IPS-18c (cell line): ENCODE measurements around the gene REEP6.
"Not testable (repeated sequence)": the region's sequence is repeated elsewhere in the genome, so short reads cannot be mapped to it uniquely, and the experiment has no call there.

ENCODE experiments used
- H3K4me3 ChIP-seq: 2 replicates; pipeline ENCODE4 v1.7.0; 2013; ENCODE audit warnings: low read depth, mild to moderate bottlenecking, low read length, moderate library complexity; ENCODE audit not compliant: insufficient read depth
- H3K9me3 ChIP-seq: one replicate; pipeline ENCODE4 v1.6.1; 2013; ENCODE audit warnings: mild to moderate bottlenecking, low read length, moderate library complexity; ENCODE audit not compliant: control insufficient read depth, insufficient read depth

Gene REEP6

DNA sequence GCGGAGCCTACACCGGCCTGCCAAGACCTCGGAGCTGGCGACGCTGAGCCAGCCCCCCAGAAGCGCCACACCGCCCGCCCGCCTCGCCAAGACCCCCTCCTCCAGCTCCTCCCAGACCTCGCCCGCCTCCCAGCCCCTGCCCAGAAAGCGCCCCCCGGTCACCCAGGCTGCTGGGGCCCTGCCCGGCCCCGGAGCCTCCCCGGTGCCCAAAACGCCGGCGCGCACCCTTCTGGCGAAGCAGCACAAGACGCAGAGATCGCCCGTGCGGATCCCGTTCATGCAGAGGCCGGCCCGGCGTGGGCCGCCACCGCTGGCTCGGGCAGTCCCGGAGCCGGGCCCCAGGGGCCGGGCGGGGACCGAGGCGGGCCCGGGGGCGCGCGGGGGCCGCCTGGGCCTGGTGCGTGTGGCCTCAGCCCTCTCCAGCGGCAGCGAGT, 22.1 kb upstream of the REEP6 start:
- H3K4me3 ChIP-seq = no peak overlapping the region
- peaks cover 4% of the 10 kb centered on the region for H3K9me3 ChIP-seq

DNA sequence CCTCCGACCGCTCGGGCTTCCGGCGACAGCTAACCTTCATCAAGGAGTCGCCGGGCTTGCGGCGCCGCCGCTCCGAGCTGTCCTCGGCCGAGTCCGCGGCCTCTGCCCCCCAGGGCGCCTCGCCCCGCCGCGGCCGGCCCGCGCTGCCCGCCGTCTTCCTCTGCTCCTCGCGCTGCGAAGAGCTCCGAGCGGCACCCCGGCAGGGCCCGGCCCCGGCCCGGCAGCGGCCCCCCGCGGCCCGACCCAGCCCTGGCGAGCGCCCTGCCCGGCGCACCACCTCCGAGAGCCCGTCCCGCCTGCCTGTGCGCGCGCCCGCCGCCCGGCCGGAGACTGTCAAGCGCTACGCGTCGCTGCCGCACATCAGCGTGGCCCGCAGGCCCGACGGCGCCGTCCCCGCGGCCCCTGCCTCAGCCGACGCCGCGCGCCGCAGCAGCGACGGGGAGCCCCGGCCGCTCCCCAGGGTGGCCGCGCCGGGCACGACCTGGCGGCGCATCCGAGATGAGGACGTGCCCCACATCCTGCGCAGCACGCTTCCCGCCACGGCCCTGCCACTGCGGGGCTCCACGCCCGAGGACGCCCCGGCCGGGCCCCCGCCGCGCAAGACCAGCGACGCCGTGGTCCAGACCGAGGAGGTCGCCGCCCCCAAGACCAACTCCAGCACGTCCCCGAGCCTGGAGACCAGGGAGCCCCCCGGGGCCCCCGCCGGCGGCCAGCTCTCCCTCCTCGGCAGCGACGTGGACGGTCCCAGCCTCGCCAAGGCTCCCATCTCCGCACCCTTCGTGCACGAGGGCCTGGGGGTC, 21.5 kb upstream of the REEP6 start:
- no peak overlapping the region; the same call in 1 of the 2 replicates for H3K4me3 ChIP-seq
- H3K9me3 ChIP-seq = peaks cover 4% of the 10 kb centered on the region

DNA sequence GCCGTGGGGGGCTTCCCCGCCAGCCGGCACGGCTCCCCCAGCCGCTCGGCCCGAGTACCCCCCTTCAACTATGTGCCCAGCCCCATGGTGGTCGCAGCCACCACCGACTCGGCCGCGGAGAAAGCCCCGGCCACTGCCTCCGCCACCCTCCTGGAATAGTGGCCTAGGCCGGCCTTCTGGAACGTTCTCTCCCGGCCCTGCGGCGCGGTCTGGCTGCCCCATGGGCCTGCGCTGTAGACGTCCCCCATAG, 21.0 kb upstream of the REEP6 start:
- Histone ChIP-seq H3K9me3 (peaks cover 4% of the 10 kb centered on the region), H3K4me3 (peak overlapping the region; percentile 40; the same call in 1 of the 2 replicates)

DNA sequence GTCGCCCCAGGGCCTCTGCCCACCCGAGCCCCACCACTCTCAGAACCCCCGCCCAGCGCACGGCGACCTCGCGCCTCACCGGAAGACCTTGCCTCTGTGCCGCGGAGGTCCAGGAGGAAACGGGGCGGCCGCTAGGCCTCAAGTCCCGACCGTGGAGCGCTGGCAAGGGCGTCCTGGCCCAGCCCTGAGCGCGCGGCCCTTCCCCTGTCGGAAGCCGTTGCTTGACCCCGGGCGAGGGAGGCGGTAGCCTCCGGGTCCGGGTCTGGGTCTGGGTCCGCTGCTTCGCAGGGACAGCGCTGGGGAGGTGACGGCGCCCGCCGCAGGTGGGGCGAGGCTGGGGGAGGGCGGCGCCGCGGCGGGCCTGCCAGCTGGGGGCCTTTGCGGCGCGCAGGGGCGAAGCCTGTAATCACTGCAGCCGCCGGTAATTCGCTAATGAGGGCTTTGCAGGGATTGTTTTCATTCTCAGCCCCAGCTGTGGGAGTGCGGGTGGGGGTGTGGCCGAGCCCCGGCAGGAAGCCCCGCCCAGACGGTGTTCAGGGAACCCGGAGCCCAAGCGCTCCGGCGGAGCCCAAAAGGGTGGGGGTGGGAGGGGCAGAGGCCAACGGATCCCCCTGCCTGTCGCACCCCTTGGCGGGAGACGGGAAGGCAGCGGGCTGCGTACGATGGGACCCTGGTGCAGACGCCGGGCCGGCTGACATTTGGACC, 20.5 kb upstream of the REEP6 start:
- peaks cover 4% of the 10 kb centered on the region for H3K9me3 ChIP-seq
- peak overlapping the region; percentile 40 for H3K4me3 ChIP-seq

DNA sequence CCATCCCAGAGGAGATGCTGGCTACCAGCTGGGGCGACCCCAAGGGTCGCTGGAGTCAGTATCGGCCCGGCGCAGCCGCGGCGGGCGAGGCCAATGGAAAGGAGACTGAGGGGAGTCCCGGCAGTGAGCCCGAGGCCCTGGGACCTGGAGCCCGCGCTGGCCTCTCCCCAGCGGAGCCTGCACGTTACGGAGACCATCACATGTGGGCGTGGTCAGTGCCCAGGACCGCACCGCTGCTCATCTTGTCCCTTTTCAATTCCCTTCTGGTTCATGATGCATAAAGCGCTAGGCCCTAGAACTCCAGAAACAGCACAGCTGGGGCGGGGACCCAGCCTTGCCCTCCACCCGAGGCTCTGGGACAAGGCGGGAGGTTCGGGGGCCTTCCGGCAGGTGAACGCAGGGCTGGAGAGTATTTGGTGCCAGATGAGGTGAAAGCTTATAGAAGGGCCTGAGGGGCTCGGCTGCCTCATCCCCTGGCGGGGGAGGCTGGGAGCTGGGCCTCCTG, 19.9 kb upstream of the REEP6 start:
- Histone ChIP-seq H3K4me3 (peak overlapping the region; percentile 40), H3K9me3 (peaks cover 2% of the 10 kb centered on the region)

DNA sequence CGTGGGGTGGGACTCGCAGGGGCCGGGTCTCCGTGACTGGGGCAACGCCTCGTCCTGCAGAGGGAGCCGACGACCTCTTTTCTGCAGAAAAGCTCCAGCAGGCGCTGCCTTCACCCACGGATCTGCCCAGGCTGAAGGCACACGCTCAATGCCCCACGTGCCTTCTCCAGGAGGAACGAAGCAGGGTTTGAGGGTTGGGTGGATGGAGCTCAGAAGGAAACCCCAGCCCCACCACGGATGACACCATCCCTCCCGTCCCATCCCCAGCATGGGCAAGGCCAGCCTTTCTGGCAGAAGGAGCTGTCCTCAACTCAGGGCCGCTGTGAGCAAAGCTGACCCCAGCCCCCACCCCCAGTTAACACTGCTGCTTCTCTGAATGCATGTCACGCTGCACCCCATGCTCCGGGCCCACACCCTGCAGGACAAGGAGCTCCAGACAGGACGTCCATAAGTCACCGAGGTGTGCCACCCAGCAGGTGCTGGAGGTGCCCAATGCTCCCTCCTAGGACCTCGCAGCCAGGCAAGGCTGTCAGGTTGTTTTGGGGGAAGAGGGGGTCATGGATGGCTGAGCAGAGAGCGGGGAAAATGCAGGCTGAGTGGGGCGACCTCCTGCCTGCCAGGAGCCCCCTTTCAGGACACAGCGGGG, 19.3 kb upstream of the REEP6 start:
- Histone ChIP-seq H3K9me3 (no peaks in the 10 kb centered on the region), H3K4me3 (no peak overlapping the region)

DNA sequence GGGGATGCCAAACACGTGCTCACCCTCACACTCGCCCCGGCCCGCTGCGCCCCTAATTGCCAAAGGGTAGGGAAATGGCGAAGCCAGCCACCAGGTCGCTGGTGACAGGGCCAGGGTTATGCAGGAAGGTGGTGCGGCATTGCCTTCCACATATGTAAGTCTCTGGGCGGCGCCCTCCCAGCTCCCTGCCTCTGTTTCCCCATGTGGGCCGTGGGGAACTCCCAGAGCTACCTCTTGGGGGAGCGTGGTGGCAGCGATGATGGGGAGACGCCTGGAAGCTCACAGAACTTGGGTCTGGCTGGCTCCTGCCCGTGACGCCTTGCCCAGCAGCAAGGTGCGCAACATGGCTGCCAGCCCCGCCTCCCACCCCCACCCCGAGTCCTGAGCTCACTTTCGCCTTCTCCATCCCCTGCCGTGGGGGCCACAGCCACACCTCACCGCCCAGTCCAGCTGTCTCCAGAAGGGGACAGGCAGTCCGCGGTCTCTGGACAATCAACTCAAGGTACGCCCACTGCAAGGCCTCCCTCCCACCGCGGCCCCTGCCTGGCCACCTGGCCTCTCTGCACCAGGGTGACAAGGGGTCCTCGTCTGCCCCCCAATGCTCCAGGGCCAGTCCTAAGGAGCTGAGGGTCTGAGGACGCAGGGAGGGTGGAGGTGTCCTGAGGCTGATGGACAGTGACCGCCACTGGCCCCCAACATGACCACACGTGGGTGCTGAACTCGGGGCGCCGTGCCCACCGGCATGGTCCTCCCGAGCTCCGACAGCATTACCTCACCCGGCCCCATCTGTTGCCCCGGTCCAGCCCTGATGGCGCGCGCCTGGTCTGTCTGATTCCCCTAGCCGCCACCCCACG, 18.5 kb upstream of the REEP6 start:
- Histone ChIP-seq H3K9me3 (no peaks in the 10 kb centered on the region), H3K4me3 (no peak overlapping the region)

DNA sequence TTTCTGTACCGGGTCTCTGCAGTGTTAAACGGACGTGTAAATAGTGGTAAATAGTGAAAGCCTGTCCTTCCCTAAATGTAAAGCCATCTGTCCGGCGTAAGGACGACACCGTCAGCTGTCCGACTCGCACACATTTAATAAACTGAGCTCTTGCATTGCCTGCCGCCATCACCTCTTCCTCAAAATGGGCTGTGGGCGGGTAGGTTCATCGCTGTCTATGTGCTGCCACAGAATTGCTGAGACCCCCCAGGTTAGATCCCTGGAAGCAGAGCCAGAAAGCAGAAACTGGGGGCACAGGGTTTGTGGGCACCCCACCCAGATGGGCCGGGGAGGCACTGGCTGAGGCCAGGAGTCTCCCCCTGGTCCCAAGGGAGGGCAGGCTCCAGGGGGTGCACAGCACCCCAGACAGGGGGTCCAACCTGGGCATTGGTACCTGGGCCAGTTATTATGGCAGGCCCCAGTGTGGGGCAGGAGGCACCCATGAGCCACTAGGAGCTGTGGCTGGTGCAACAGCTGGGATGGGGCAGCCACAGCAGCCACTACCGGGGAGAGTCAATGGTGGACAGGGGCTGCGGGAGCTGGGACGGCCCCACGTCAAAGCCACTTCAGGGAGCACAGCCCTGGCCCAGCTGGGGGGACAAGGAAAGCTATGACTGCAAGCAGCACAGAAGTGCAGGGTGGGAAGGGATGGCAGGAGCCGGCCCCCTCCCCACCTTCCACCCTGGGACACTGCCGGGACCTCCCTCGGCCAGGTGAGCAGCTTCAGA, 17.7 kb upstream of the REEP6 start:
- Histone ChIP-seq H3K4me3 (no peak overlapping the region), H3K9me3 (no peaks in the 10 kb centered on the region)

DNA sequence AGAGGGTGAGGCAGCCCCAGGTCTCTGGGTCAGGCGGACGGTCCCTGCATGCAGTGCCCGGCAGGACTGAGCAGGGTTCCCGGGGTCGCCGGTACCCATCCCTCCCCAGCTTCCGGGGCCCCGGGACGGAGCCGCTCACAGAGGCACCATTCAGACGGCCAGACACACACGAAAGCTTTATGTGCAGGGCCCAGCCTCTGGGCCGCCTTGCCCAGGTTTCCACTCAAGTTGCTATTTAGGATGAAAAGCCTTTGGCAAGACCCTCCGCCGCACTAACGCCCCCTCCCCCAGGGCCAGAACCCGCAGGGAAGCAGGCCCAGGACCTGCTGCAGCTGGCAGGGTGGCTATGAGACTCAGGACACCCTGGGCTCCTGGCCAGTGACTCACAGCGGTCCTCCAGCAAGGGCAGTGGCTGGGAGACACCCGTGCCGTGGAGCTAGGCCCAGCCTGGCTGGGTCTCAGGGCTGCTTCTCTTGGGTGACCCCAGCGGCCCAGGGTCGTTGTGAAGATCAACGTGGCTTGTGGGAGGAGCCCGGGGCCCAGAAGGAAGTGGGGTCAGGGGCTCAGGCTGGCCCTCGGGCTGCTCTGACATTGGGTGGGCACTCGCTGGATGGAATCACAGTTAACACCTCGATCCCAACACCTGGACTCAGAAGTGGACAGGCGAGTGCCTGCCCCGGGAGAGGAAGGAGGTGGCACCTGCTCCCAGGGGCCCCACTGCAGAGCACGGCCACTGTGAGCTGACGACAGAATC, 16.8 kb upstream of the REEP6 start:
- Histone ChIP-seq H3K9me3 (no peaks in the 10 kb centered on the region), H3K4me3 (no peak overlapping the region)

DNA sequence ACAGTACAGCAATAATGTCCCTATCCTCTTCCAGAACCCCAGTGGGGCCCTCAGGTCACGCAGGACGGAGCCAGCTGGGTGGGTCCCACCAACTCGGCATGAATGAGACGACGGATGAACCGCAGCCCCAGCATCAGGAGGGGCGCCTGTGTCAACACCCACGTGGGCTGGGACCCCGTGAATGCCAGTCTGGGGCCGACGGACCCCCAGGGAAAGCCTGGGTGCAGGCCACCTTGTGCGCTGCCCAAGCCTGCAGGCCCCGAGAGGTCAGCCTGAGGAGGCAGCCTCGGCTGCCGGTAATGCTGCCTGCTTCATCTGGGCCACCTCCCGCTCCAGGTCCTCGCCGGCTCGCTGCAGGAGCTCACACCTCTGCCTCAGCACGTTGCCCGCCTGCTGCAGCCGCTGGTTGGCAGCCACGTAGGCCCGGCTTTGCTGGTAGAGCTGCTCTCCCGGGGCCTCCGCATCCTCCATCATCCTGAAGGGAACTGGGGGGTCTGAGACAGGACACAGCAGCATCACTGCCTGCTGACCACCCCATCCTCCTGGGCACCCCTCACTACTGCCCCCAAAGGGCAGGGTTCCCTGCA, 16.1 kb upstream of the REEP6 start:
- no peaks in the 10 kb centered on the region for H3K9me3 ChIP-seq
- no peak overlapping the region for H3K4me3 ChIP-seq

DNA sequence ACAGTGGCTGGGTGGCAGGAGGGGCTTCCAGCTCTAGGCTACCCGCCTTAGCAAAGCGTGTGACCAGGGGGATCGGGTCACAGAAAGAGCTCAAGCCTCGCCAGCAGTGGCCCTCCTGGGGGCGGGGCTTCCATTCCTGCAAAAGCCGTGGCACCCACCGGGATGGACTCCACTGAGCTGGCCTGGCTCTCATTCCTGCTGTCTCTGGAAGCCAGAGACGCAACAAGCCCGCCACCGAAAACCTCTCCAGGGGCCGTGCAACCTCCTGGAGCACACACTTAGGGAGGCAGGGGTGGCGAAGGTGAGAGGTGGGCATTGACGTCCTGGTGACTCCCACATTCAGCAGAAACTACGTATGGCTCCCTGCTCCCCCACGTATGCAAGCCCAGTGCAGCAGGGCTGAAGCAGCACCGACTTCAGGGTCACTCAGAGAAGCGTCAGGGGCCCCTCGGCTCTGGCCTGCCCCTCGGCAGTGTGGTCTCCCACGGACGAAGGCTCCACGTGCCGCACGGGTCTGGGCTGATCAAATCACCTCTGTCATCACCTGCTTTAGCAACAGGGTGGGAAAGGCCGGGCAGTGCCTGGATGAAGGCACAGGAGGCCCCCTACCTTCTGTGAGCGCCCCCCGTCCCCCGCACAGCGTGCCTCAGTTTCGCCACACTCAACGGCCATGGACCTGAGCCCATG, 15.1 kb upstream of the REEP6 start:
- no peaks in the 10 kb centered on the region for H3K9me3 ChIP-seq
- no peak overlapping the region for H3K4me3 ChIP-seq

DNA sequence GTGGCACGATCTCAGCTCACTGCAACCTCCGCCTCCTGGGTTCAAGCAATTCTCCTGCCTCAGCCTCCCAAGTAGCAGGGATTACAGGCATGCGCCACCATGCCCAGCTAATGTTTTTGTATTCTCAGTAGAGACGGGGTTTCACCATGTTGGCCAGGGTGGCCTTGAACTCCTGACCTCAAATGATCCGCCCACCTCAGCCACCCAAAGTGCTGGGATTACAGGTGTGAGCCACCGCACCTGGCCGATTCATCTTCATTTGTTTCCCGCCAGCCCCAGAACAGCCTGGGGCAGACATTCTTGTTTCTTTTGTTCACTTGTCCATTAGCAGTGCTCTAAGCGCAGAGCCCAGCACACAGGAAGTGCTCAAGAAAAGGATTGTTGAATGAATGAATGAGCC, 13.9 kb upstream of the REEP6 start:
- H3K9me3 ChIP-seq, H3K4me3 ChIP-seq: not testable (repeated sequence)

DNA sequence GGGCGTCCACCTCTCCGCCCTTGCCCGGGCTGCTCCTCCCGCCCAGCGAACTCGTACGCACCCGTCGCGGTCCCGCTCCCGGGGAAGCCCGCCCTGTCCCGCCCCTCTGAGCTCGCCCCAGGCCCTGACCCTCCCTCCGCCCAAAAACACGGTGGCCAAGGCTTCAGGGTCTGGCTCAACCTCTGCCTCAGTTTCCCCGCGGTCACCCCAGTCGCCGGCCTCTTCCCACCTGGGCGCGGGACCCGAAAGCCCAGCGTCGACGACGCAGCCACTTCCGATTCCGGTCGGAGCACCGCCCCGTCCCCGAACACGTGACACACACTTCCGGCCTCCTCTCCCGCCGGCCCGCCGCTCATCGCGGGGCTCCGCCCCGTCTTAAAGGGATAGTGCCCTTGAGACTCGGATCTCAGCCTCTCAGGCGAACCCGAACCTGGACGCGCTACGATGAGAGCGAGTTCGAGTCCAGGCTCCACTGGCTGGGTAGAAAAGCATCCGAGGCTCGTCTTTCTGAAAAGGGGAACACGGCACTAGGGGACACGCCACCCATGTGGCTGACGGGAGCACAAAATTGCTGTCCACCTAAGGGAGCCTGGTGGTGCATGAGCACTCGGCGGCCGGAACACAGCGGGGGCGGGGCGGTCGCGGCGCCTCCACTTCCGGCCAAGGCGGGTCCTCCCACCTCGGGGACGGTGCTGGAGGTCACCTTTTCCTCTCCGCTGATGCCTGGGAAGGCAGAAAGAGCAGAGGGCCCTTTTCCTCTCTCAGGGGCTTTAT, 11.9 kb upstream of the REEP6 start, which contains the start of gene C19orf25:
Gene C19orf25, minus strand, starts transcription at position 282 of the 774 bp plus-strand sequence. CDS start 312 bp downstream, outside the sequence.
- Histone ChIP-seq H3K9me3 (no peaks in the 10 kb centered on the region), H3K4me3 (peak within 1 kb of the TSS; percentile 85)

DNA sequence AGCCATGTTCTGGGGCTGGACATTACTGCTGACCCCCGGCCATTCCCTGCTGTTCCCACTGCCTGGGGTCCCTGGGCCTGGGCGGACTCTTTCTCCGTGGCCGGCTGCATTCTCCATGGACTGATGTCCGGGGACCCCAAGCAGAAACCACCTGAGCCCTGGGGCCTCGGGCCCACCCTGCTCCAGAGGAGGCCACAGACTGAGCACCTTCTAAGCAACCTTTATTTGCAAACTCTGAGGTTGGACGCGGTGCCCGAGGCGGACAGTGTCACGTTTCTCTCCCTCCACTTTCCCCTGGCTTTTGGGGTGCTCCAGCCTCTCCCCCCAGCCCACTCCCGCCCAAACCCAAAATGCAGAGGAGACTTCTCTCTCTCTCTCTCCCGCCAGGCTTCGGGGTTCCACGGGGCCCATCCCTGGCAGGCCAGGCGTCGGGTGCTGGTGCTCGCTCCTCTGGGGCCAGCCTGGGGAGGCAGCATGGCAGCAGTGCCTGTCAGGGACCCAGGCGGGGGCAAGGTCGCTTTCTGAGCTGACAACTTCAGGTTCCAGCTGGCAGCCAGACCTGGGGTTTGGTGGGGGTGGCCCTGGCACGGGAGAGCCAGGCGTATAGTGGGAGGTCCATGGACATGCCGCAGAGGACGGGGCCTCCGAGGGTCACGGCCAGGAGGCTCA, 9.6 kb upstream of the REEP6 start:
- H3K4me3 ChIP-seq = no peak overlapping the region
- H3K9me3 ChIP-seq = no peaks in the 10 kb centered on the region
